GM18505 (cell line): ENCODE measurements around the gene SGSH.
"Not testable (repeated sequence)": the region's sequence is repeated elsewhere in the genome, so short reads cannot be mapped to it uniquely, and the experiment has no call there.

Experiments
- ATAC-seq: cut with Tn5 transposase; IDR thresholded peaks from one replicate; pipeline ENCODE4 v1.9.1; 2021; ENCODE audit not compliant: unreplicated experiment
- POLR2A ChIP-seq: IDR thresholded peaks from 4 replicates; pipeline ENCODE4 v1.6.1; 2011; ENCODE audit warnings: borderline replicate concordance; ENCODE audit not compliant: insufficient read depth, insufficient read length; ENCODE audit errors: extremely low read depth

Gene SGSH

DNA sequence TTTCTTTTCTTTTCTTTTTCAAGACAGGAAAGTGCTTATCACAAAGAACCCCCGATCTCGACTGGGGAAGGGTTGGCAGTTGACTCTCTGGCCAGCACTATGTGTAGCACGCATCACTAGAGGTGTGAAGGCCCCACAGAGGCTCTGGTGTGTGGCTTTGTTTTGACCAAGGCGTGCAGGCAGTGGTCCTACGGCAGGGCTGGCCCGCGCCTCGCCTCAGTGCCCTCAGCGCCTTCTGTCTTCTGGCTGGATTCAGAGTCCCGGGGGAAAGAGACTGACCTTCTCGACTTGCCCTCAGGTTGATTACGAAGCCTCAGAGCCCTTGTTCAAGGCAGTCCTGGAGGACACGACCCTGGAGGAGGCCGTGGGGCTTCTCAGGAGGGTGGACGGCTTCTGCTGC lies 18.7 kb downstream of the SGSH start:
- no peak for TF ChIP-seq POLR2A
- no peak for ATAC-seq

DNA sequence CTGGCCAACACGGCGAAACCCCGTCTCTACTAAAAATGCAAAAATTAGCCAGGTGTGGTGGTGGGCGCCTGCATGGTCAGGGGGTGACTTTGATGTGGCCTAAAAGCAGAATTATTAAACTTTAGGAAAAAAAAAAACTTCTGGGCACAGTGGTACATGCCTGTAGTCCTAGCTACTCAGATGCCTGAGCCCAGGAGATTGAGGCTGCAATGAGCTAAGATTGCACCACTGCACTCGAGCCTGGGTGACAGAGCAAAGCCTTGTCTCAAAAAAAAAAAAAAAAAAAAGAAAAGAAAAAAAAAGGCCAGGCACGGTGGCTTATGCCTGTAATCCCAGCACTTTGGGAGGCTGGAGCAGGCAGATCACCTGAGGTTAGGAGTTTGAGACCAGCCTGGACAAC lies 20.8 kb downstream of the SGSH start:
- ATAC-seq = not testable (repeated sequence)

DNA sequence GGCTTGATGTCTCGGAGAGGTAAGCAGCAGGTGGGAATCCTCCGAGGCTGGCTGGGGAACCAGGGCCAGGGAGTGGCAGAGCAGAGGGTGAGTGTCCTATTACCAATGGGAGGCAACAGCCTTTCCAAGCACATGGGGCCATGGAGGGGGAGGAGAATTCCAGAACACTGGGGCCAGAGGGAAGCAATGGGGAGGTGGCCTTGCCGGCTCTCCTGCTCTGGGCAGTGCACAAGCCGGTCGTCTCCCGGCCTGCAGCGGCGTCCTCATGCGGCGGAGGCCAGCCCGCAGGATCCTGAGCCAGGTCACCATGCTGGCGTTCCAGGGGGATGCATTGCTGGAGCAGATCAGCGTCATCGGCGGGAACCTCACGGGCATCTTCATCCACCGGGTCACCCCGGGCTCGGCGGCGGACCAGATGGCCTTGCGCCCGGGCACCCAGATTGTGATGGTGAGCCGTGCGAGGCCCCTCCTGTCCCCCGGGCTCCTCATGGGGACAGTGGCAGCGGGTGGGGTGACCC lies 21.9 kb downstream of the SGSH start:
- no peak for TF ChIP-seq POLR2A
- ATAC-seq = no peak

DNA sequence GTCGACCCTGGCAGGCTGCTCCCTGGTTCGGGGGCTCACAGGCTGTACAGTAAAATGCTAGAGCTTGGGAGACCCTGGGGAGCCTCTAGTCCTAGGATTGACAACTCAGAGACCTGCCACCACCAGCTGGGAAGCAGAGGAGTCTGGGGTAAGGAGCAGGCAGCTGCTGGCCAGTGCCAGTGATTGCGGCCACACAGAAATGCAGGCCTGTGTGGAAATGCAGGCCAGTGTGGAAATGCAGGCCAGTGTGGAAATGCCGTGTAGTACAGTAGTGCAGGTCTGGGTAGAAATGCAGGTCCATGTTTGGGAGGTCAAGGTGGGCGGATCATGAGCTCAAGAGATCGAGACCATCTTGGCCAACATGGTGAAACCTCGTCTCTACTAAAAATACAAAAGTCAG lies 23.5 kb downstream of the SGSH start:
- no peak for ATAC-seq
- TF ChIP-seq POLR2A = no peak

DNA sequence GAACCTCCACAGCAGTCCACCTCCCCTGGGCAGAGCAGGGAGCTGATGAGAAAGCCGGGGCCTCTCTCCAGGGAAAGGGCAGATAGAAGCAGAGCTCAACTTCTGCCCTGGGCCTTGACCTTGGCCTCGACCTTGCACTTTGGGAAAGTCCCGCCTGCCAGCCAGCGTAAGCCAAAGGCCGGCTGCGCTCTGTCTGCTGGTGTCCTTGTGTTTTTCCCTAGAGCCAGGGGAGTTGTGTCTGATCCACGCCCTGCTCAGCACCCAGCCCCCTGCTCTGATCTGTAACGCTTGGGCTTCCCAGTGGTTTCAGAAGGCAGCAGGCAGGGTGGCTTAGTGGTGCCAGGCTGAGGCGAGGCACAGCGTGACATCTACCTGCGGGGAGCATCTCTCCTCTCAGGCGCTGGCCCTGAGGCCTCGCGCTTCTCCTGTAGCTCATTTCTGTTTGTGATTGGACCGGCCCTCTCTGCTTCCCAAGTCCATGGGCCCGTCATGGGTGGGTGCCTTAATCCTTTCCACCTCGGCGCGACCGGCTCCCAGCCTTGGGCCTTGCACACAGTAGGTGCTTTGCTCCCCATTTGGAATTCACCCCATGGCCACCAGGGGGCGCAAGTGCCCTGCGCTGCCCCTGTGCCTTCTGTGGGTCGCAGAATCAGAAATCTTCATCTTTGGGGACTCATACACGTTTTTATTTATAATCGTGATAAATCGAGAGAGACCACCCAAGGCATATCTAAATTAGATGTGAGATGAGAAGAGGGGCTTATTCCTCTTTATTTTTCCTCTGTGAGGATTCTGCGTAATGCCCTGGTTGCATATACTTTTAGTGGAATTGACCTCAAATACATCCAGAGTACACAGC lies 24.2 kb downstream of the SGSH start:
- no peak for TF ChIP-seq POLR2A
- no peak for ATAC-seq

DNA sequence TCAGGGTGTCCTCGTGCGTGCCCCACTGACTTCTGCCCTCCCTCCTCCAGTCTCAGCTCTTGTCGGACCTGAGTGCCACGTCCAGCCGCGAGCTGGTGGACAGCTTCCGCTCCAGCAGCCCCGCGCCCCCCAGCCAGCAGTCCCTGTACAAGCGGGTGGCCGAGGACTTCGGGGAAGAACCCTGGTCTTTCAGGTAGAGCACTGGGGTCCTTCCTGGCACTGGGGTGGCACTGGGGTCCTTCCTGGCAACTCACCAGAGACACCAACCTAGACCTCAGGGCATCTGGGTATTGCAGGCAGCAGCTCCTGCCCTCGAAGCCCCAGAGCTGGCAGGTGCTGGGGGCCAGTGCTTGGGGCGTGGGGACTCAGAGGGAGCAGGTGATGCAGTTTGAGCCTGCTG lies 25.0 kb downstream of the SGSH start:
- TF ChIP-seq POLR2A = no peak

DNA sequence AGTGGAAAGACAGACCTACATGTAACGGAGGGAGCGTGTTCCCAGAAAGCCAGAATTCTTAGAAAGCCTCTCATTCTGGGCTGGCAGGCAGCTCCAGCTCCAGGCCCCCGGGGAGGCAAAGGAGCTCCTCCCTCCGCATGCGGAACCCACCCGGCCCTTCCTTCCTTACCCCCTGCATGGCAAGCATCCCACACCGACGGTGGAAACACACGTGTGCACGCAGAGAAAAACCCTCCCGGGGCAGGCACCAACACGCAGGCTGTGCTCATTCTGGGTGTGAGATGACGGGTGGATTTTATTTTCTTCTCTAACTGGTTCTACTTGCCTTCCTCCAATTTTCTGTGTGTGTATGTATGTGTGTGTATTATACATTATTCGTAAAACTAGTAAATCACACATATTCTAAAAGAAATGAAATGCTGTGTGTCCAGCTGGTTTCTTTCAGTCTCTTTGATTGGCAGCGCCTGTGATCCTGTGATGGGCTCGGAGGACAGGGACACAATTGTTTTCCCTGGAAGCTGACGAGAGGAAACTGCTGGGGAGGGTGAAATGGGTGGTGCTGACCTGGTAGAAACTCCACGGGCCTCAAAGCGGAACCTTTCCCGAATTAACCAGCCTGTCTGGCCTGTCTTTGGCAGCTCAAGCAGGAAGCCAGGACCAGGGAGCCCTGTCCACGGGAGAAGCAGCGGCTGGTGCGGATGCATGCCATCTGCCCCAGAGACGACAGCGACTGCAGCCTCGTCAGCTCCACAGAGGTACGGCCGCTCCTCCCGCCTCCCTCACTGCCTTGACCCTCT lies 28.1 kb downstream of the SGSH start:
- TF ChIP-seq POLR2A = no peak
- no peak for ATAC-seq

More for the DNA sequence above, 25.0 kb downstream of the SGSH start:
- no peak for ATAC-seq

DNA sequence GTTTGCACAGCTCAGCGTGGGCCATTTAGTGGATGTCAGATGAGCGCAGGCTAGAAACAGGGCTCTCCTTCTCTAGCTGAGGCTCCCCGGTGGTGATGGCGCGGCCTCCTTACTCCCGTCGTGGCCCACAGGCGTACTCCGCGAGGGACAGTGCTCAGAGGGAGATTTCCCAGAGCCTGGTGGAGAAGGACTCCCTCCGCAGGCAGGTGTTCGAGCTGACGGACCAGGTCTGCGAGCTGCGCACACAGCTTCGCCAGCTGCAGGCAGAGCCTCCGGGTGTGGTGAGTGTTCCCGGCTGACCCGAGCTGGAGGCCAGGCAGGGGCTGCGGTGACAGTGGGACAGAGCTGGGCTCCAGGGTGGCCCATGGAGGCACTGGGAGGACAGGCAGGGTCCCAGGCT lies 28.9 kb downstream of the SGSH start:
- no peak for ATAC-seq

DNA sequence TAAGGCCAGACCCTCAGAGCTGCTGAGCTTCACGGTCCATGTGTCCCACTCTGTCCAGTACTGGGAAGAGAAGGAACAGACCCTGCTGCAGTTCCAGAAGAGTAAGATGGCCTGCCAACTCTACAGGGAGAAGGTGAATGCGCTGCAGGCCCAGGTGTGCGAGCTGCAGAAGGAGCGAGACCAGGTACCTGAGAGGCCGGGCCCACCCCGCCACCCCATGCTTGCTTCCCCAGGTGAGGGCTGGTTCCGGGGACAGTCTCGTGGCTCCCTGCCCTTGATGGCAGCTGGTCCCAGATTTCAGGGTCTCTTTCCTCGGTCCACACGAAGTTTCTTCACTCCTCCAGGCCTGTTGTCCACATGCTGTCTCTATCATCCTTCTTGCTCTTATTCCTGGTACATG lies 29.4 kb downstream of the SGSH start:
- ATAC-seq = no peak
- TF ChIP-seq POLR2A = no peak

More for the DNA sequence above, 28.9 kb downstream of the SGSH start:
- TF ChIP-seq POLR2A = no peak

DNA sequence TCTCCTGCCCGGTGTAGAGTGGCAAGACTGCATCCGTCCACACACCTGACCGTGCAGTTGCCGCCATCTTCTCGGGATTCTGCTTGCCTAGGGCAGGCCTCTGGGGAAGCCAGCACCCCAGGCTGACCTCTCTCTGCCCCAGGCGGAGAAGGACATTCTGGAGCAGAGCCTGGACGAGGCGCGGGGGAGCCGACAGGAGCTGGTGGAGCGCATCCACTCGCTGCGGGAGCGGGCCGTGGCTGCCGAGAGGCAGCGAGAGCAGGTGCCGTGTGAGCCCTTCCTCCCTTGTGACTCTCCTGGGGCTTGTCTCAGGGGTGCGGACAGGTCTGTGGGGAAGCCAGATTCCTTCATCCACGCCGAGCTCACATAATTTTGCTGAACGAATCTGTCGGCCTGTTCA lies 30.5 kb downstream of the SGSH start:
- ATAC-seq = no peak
- no peak for TF ChIP-seq POLR2A

DNA sequence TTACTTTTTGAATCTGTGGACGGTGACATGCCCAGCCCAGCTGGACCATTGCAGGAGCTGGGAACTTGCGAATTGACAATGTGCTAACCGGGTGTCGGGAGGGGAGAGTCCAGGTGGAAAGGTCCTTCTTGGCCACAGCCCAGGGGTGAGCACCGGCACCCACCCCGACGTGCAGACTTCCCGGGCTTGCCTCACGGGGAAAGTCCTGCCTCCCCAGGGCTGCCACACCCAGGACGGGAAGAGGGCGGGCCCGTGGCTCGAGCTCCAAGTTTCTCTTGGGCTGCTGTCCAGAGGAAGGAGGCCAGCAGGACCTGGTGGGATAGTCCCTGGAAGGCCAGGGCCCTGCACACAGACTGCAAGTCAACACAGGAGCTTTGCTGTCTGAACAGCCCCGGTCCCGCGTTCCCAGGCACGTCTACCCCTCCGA lies 32.6 kb downstream of the SGSH start:
- no peak for ATAC-seq
- no peak for TF ChIP-seq POLR2A

DNA sequence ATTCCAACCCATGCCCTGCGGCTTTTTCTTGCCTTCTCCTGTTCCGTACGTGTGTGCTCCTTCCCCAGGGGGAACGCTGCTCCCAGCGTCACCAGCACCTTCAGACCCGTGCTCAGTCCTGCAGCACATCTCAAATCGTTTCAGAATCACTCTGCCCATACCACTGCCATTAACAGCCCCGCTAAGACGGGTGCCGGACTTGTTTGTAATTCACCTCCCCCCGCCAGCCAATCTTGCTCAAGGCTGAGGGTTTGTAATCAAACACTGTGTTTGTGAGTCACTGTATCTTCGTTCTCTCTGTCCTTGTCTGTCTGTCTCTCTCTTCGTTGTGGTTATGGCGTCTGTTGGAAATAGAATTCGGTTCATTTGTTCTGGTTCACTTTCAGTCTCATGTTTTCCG lies 33.0 kb downstream of the SGSH start:
- ATAC-seq = no peak
- TF ChIP-seq POLR2A = no peak

DNA sequence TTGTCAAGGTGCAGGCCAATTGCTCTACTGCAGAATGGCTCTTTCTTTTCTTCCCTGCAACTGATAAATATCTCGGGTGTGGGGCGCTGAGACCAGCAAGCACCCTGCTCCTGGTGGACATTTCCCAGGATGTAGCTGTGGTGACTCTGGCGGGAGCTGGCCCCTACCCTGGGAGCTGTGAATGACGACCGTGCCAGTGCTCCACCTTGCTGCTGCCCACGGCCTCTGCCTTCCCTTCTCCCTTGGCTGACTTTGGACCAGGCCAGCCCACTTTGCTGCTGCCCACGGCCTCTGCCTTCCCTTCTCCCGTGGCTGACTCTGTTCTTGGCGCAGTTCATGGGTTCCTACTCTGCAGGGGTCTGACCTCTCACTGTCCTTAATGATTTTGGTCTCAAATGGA lies 34.2 kb downstream of the SGSH start:
- no peak for TF ChIP-seq POLR2A
- ATAC-seq = no peak

DNA sequence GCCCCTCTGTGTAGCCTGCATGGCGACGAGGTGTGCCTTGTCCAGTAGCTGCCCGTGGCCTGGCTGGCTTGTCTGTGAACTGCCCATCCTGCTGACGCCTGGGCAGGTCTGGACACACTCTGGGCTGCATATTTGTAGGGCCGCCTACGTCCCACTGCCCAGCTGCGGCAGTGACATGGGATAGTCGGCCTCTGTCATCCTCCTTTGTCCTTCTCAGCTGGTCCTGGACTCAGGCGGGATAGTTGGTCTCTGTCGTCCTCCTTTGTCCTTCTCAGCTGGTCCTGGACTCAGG lies 35.8 kb downstream of the SGSH start:
- ATAC-seq = no peak
- no peak for TF ChIP-seq POLR2A
